Stimulated activated CD4-positive, alpha-beta T cell treated with anti-CD3 and anti-CD28 coated beads, Interleukin-4, amount 100 ng/mL, for 48 hours (primary cell): ENCODE data around the gene ACADVL.

ENCODE experiments used
- DNase-seq, 2 donors: peaks; one replicate each; pipeline ENCODE4 v3.0.0-alpha.2; 2020; ENCODE audit warnings: low read depth in 2 of 2

The ACADVL gene

DNA sequence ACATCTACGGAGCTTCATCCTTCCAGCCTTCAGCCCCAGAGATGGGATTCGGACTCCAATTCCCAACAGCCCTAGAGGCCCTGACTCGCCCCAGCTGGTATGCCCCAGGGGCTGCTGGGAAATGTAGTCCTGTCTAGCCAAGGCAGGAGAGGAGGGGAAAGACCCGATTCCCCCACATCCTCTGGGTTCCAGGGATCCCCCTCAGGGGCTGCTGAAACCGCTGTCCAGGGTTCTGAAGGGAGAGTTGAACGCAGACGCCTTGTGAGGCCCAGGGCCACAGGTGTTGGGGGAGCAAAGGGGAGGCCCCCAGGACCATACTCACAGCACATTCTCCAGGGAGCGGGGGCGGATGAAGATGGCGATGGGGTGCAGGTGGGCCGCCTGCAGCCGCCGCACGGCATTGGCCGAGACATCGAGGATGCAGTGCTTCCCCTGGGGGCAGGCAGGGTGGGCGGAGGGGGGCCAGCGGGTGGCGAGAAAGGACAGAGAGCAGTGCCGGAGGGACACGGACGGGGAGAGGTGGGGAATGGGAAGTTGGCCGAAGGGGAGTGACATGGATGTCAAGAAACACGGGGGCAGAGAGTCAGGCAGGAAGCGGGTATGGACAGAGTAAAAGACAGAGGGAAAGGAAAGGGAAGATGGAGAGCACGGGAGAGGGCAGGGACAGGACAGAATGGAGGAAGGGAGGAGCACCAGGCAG, 28.0 kb upstream of the ACADVL start:
- DNase-seq, result no peak

DNA sequence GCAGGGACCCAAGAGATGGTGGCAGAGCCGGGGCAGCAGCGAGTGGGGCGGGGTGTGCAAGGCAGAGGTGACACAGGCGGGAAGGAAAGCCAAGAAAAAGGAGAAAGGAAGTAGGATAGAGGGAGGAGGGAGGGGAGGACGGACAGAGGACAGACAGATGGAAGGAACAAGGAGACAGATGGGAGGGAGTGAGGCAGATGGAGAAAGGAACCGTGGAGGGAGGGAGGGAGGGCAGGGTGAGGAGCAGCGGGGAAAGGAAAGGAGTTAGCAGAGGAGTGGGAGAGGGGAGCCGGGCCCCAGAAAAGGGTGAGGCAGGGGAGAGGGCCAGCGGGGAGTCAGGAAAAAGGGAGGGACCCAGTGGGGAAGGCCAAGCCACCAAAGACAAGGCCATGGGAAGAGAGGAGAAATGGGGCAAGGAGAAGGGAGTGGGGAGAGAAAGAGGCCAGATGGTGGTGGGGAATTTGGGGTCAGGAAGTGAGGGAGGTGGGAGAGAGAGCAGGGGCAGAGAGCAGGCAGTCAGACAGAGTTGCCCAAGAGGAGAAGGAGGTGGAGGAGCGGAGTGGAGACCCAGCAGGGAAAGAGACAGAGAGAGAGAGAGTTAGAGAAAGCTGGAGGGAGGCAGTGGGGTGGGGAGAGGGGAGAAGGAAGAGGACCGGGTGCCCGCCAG, 27.3 kb upstream of the ACADVL start:
- no peak for DNase-seq

DNA sequence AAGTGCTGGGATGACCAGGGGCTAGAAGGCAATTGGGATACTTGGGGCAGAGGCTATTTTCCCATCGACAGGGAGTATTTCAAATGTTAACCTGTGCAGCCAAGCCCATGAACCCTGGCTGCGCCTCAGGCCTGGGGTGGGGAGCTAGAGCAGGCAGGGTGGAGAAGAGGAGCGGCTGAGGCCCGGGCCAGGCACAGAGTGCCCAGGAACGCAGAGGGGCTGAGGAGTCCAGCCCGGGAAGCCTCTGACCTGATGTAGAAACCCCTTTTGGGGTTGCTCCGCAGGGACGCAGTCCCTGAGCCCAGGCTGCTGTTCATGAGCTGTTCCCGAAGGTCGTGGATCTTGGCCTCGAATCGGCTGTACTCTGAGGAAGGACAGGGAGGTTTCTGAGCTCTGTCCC, 23.8 kb upstream of the ACADVL start:
- DNase-seq, result no peak

DNA sequence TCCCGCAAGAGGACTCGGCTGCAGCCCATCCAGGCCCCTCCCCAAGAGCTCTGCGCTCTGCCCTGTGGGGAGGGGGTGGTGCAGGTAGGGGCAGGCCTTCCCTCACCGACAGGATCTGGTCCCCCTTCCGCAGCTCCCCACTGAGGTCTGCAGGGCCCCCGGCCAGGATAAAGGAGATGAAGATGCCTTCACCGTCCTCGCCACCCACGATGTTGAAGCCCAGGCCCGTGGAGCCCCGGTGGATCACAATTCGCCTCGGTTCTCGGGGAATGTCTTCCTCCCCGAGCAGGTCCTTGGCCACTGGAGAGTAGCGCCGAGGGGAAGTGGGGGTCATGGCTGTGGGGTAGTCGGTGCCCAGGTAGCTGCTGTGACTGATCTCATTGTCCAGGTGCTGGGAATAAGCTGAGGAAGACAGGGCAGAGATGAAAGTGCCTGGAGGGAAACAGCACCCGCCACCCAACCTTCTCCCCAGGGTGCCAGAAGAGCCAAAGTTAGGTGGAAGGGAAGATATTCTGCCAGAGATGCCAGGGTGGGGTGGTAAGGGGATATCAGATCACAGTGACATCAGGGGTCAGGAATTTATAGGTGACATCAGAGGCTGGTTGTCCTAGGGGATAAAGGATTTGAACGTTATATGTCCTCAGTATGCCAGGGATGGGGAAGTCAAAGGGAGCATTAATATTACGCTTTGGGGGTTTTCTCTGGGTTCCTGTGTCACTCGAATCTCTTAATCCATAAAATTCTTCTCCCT, 22.9 kb upstream of the ACADVL start:
- no peak for DNase-seq

- DNase-seq, result no peak
Measured at GRCh38 chr17:7203391-7203790, 16.3 kb upstream of the ACADVL start.

GRCh38 chr17:7204336-7204735, 15.4 kb upstream of the ACADVL start:
- no peak for DNase-seq

GRCh38 chr17:7204828-7205461, 14.8 kb upstream of the ACADVL start:
- DNase-seq, result peak; percentile 81 to 89

GRCh38 chr17:7205561-7205960, 14.2 kb upstream of the ACADVL start:
- DNase-seq, result no peak

GRCh38 chr17:7207120-7208001, 12.4 kb upstream of the ACADVL start:
- no peak for DNase-seq

DNA sequence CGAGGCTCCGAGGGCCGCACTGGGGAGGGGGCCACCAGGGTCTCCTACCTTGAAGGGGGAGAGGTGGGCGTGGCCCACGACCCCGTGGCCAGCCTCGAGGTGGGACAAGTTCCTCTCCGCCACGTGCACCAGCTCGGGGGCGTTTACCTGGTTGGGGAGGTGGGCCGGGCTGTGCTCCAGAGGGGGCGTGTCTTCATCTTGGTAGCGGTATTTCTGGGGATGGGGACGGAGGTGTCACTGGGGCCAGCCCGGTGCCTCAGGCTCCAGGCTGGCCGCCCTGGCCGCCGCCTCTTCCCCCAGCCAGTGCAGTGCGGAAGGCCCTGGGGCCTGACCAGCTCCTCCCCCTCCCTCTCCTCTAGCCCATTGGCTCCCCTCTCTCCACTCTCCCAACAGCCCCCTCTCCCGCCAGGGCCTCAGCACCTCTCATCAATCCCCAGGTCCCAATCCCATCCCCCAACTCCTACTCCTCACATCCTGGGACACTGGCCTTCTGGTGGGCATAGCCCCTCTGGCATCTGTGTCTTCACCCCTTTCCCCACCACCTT, 11.6 kb upstream of the ACADVL start:
- DNase-seq, result no peak

- DNase-seq, result no peak
Measured at GRCh38 chr17:7208754-7209460, 10.8 kb upstream of the ACADVL start.

GRCh38 chr17:7211491-7212273, 8.1 kb upstream of the ACADVL start:
- DNase-seq, result no peak

DNA sequence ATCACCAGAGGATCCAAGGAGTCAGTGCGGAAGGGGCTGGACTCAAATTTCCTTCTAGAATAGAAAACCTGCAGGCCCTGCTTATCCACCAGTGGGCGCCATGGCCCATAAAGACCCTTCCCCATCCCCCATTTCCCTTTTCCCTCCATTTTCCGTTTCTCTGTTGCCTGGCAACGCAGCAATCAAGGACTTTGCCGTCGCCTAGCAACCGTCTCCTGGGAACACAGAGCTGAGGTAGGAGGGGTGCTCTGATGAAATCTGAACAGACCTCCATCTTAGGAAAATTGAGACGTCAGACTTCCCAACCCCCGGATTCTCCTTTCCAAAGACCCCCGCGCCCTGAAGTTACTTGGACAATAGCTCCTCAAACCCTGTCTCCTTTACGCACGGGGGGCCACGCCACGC, 5.8 kb upstream of the ACADVL start:
- DNase-seq, result peak; percentile 50 to 52

- peak; percentile 100 for DNase-seq
Measured at GRCh38 chr17:7214300-7215135, 5.2 kb upstream of the ACADVL start.

- no peak for DNase-seq
Measured at GRCh38 chr17:7215136-7215638, 4.6 kb upstream of the ACADVL start.

DNA sequence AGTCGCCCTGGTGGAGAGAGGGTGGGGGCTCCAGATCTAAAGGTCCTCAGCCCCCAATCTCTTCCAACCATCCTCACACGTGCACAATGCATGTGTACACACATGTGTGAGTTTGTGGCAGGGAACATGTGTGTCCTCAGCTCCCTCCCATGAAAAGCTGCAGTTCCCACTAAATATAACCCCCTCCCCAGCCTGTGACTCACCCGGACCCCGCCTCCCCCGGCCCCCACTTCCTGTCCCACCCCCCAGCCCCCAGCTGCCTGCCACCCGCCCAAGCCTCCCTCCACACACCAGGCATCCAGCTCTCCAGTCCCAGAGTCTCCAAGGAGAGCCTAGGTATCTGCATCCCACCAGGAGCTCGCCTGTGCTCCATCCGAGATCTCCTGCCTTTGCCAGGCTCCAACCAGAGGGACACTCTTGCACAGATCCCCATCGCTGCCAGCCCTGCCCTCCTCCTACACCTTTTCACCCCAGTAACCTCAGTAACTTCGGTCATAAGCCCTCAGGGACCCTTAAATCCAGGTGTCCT, 4.0 kb upstream of the ACADVL start:
- DNase-seq, result no peak

DNA sequence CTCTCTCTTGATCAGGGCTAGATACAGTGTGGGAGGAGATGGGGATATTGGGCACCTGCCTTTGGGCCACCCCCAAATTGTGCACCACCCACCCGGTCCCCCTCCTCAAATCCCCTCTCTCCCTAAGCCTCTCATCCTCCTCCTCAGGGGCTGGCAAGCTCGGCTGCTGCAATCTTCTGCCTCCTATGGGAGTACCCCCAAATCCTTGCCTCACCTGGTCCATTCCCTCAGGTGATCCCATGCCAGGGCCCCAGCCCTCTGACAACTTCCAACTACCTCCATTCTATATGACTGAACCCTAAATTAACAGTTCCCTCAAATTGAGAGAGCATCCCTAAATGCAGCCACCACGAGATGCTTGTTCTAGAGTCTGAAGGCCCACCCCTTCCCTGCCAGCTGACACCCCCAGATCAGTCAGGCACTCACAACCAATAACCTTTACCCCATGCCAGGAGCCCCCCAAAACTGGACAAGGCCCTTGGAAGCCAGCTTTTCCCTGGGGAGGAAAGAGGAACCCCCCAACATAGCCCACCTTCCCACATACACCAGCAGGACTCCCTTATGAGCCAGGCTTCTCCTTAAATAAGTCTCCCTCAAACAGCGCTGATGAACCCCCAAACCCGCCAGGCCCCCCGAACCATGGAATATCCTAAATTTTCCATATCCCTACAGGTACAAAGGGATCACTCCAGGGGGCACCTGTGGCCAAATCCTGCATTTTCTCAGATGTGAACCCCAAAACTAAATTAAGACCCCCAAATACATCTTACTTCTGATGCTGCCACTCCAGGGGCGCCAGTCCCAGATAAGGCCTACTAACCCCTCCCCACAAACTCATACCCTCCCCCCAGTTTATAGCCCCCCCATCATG, 3.3 kb upstream of the ACADVL start:
- no peak for DNase-seq
